Activated CD4-positive, alpha-beta T cell treated with anti-CD3 and anti-CD28 coated beads, Interleukin-2, Interleukin-6, amounts not matched to agents 100 ng/mL and 50 ng/mL, durations not matched to agents 16 hours and 8 hours (primary cell): ENCODE measurements around the gene PPP1R2B.

Experiments used
- DNase-seq: peaks from one replicate; pipeline ENCODE4 v3.0.0-alpha.2; 2020

PPP1R2B gene

GRCh38 chr5:156879665-156880285, 29.7 kb downstream of the PPP1R2B start:
- no peak for DNase-seq

- DNase-seq, result no peak
Observed at GRCh38 chr5:156883316-156883875, 33.3 kb downstream of the PPP1R2B start.

- DNase-seq, result no peak
Observed at GRCh38 chr5:156888520-156888919, 38.4 kb downstream of the PPP1R2B start.

DNA sequence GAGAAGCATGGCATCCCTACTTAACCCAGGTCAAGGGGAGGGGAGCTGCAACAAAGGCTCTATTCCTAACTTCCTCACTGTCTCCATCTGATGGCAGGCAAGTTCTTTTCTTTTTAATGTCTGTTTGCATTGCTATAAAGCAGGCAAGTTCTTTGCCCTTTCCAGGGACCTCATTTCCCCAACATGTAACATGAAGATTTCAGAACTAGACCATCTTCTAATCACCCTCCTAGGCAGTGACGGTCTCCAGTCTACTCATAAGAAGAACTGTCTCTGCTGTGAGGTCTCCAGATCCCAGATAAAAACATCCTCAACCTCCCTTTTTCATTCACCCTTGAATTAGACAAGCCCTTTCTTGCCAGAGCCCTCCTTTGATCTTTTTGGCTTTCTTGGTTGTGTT, 42.1 kb downstream of the PPP1R2B start:
- DNase-seq, result peak; percentile 13

DNA sequence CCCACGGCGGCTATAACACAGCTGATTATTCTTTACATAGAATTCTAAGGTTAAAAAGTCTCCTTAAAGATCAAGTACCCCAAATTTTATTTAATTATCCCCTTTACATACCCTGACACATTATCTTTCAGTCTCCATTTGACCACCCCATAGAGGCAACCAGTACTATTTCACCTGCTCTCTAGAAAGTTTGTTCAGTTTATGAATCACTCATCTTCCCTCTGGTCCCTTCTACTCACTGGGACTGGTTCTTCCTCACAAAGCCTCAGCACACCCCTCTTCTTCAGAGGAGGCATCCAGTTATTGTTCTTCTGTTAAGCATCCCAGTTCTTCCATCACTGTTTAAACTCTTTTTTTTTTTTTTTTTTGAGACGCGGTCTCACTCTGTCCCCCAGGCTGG, 42.8 kb downstream of the PPP1R2B start:
- no peak for DNase-seq

DNA sequence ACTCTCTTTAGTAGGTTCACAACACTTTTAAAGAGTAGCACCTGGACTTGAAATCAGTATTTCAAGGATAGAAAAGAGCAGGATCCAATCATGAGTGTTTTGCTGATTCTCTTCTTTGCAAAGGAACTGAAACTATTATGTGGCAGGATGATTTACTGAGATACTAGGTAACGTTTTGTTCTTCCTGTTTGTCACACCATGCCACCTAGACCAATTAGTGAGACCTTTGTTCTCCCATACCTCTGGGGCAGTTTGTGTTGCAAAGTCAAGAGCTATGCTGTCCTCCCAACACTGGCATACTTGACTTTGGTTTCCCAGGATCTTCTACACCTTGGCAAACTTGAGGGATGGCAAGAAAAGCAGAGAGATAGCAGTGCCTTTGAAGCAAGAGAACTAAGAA, 43.4 kb downstream of the PPP1R2B start:
- peak; percentile 39 for DNase-seq

GRCh38 chr5:156896546-156896945, 46.5 kb downstream of the PPP1R2B start:
- DNase-seq, result no peak
